OCI-LY1 (cell line): Measurements from ENCODE around the gene DDX24.

Source experiments
- H2AFZ ChIP-seq: fragments of 200-600 bp; sonication (generic), shearing (Covaris generic); 2 replicates; pipeline ENCODE4 v1.6.0; 2014; ENCODE audit warnings: antibody characterized with exemption, mild to moderate bottlenecking, low read length
- H3F3A ChIP-seq: fragments of 200-600 bp; sonication (generic), shearing (Covaris generic); 2 replicates; pipeline ENCODE4 v1.6.0; 2014; ENCODE audit warnings: mild to moderate bottlenecking, antibody characterized with exemption, low read length, moderate library complexity; ENCODE audit not compliant: insufficient read depth
- H3K27ac ChIP-seq: fragments of 200-600 bp; sonication (generic); 2 replicates; pipeline ENCODE4 v1.5.1; 2014; ENCODE audit warnings: low read length, mixed run types, mild to moderate bottlenecking, low read depth; ENCODE audit not compliant: poor library complexity, severe bottlenecking
- H3K27me3 ChIP-seq: fragments of 200-600 bp; sonication (generic); 2 replicates; pipeline ENCODE4 v1.6.0; 2014; ENCODE audit warnings: antibody characterized with exemption, mild to moderate bottlenecking, low read length, moderate library complexity; ENCODE audit not compliant: insufficient read depth
- H3K36me3 ChIP-seq: fragments of 200-600 bp; sonication (generic); 2 replicates; pipeline ENCODE4 v1.6.1; 2014; ENCODE audit warnings: mild to moderate bottlenecking, antibody characterized with exemption, low read length, moderate library complexity, mixed read lengths; ENCODE audit not compliant: insufficient read depth
- H3K4me1 ChIP-seq: fragments of 200-600 bp; sonication (generic); 2 replicates; pipeline ENCODE4 v1.5.1; 2014; ENCODE audit warnings: mild to moderate bottlenecking, low read length, moderate library complexity; ENCODE audit not compliant: insufficient read depth, severe bottlenecking
- H3K4me2 ChIP-seq: fragments of 200-600 bp; sonication (generic), shearing (Covaris generic); 2 replicates; pipeline ENCODE4 v1.6.1; 2014; ENCODE audit warnings: low read length
- H3K4me3 ChIP-seq: fragments of 200-600 bp; sonication (generic); 2 replicates; pipeline ENCODE4 v1.5.1; 2014; ENCODE audit warnings: low read length, low read depth, mild to moderate bottlenecking, mixed read lengths; ENCODE audit not compliant: poor library complexity, severe bottlenecking
- H3K79me2 ChIP-seq: fragments of 200-600 bp; shearing (Covaris generic); 2 replicates; pipeline ENCODE4 v1.6.1; 2016; ENCODE audit warnings: mixed run types, low read length, mixed read lengths; ENCODE audit not compliant: insufficient read depth
- H3K9ac ChIP-seq: fragments of 200-600 bp; sonication (generic), shearing (Covaris generic); 2 replicates; pipeline ENCODE4 v1.6.1; 2014; ENCODE audit warnings: mild to moderate bottlenecking, low read length, mixed read lengths
- H3K9me2 ChIP-seq: fragments of 200-600 bp; sonication (generic), shearing (Covaris generic); 2 replicates; pipeline ENCODE4 v1.6.1; 2014; ENCODE audit warnings: low read depth, mild to moderate bottlenecking, low read length, mixed read lengths
- H3K9me3 ChIP-seq: fragments of 200-600 bp; shearing (Covaris generic); 2 replicates; pipeline ENCODE4 v1.6.1; 2014; ENCODE audit warnings: low read length, mixed read lengths
- H4K20me1 ChIP-seq: fragments of 200-600 bp; sonication (generic), shearing (Covaris generic); 2 replicates; pipeline ENCODE4 v1.6.0; 2016; ENCODE audit warnings: mild to moderate bottlenecking, low read length; ENCODE audit not compliant: insufficient read depth
- EZH2 ChIP-seq: fragments of 200-600 bp; sonication (generic), shearing (Covaris generic); IDR thresholded peaks from 2 replicates; pipeline ENCODE4 v1.8.0; 2017; ENCODE audit warnings: borderline replicate concordance, mixed run types, mild to moderate bottlenecking, antibody characterized with exemption, low read length, moderate library complexity, mixed read lengths
- TF ChIP-seq, protein P1 (sequence below): fragments of 200-600 bp; sonication (generic), shearing (Covaris generic); IDR thresholded peaks from 2 replicates; pipeline ENCODE4 v1.5.1; 2017; ENCODE audit warnings: mild to moderate bottlenecking, antibody characterized with exemption, low read length, moderate library complexity, mixed read lengths

Gene DDX24

GRCh38 chr14:94016446-94016976 lies 64.5 kb downstream of the DDX24 start:
- no peak overlapping the region for H2AFZ ChIP-seq
- no peak overlapping the region for H3K27ac ChIP-seq
- H3K36me3 ChIP-seq = no peaks in the 10 kb centered on the region
- H3K9me3 ChIP-seq = no peaks in the 10 kb centered on the region
- no peak overlapping the region for H3K4me3 ChIP-seq
- no peaks in the 10 kb centered on the region for H3F3A ChIP-seq
- TF ChIP-seq EZH2 = no peak
- TF ChIP-seq, protein P1, sequence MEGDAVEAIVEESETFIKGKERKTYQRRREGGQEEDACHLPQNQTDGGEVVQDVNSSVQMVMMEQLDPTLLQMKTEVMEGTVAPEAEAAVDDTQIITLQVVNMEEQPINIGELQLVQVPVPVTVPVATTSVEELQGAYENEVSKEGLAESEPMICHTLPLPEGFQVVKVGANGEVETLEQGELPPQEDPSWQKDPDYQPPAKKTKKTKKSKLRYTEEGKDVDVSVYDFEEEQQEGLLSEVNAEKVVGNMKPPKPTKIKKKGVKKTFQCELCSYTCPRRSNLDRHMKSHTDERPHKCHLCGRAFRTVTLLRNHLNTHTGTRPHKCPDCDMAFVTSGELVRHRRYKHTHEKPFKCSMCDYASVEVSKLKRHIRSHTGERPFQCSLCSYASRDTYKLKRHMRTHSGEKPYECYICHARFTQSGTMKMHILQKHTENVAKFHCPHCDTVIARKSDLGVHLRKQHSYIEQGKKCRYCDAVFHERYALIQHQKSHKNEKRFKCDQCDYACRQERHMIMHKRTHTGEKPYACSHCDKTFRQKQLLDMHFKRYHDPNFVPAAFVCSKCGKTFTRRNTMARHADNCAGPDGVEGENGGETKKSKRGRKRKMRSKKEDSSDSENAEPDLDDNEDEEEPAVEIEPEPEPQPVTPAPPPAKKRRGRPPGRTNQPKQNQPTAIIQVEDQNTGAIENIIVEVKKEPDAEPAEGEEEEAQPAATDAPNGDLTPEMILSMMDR = no peak
- no peak overlapping the region for H3K9ac ChIP-seq
- peaks cover 16% of the 10 kb centered on the region for H3K27me3 ChIP-seq
- no peaks in the 10 kb centered on the region for H3K4me1 ChIP-seq
- no peaks in the 10 kb centered on the region for H4K20me1 ChIP-seq
- no peaks in the 10 kb centered on the region for H3K9me2 ChIP-seq
- no peaks in the 10 kb centered on the region for H3K79me2 ChIP-seq
- no peak overlapping the region for H3K4me2 ChIP-seq

- no peak for TF ChIP-seq EZH2
- TF ChIP-seq, protein P1 = no peak
- Histone ChIP-seq H3K4me1 (no peaks in the 10 kb centered on the region), H3F3A (no peaks in the 10 kb centered on the region), H3K27ac (no peak overlapping the region), H3K79me2 (no peaks in the 10 kb centered on the region), H3K4me3 (no peak overlapping the region), H3K4me2 (no peak overlapping the region), H3K36me3 (no peaks in the 10 kb centered on the region), H3K27me3 (peaks cover 16% of the 10 kb centered on the region), H4K20me1 (no peaks in the 10 kb centered on the region), H3K9ac (no peak overlapping the region), H2AFZ (no peak overlapping the region), H3K9me2 (no peaks in the 10 kb centered on the region), H3K9me3 (no peaks in the 10 kb centered on the region)
These were observed 65.8 kb downstream of the DDX24 start for GRCh38 chr14:94015223-94015622.

GRCh38 chr14:94014382-94014781 lies 66.6 kb downstream of the DDX24 start:
- H3F3A ChIP-seq = no peaks in the 10 kb centered on the region
- no peak overlapping the region for H3K9ac ChIP-seq
- H3K27ac ChIP-seq = no peak overlapping the region
- H3K36me3 ChIP-seq = no peaks in the 10 kb centered on the region
- H2AFZ ChIP-seq = no peak overlapping the region
- no peaks in the 10 kb centered on the region for H3K4me1 ChIP-seq
- H3K4me2 ChIP-seq = no peak overlapping the region
- no peaks in the 10 kb centered on the region for H3K79me2 ChIP-seq
- H3K27me3 ChIP-seq = peaks cover 16% of the 10 kb centered on the region
- no peaks in the 10 kb centered on the region for H3K9me3 ChIP-seq
- H3K4me3 ChIP-seq = no peak overlapping the region
- H4K20me1 ChIP-seq = no peaks in the 10 kb centered on the region
- H3K9me2 ChIP-seq = no peaks in the 10 kb centered on the region
- TF ChIP-seq, protein P1 = no peak
- TF ChIP-seq EZH2 = no peak
